ENCODE measurements around the gene EPB41. TPM values are rescaled to one million over a fixed set of nuclear protein-coding genes. Genes with fewer than 3 reads are reported as not detected.
"Not testable (repeated sequence)": the region's sequence is repeated elsewhere in the genome, so short reads cannot be mapped to it uniquely, and the experiment has no call there.

Gene EPB41
- total RNA-seq, 2 experiments from 2014 or later: 163 to 198 TPM

DNA sequence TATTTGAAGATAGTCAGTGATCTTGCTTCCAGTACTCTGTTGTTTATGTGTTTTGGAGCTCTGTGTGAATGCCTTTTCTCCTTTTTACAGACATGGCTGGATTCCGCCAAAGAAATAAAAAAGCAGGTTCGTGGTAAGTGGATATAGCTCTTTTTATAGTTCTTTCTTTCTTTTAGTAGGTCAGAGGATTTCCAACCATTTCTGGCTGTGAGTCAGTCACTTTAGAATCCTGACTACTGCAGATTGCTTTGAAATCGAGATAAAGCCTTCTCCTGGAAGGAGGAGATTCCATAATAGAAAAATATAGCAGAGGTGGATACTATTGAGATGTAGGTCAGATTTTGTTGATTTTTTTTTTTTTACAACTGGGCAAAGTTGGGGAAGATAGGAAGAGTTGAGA lies 97.4 kb downstream of the EPB41 start:
- no peak overlapping the region for H3K27ac Mint-ChIP-seq
- H3K4me3 Mint-ChIP-seq: no peak overlapping the region
- no peaks in the 10 kb centered on the region for H3K27me3 Mint-ChIP-seq
- ChIA-PET POLR2A (interaction anchor here (0.6 kb wide), 1 partner anchor 9 kb away, joined by 14 read pairs; no protein-coding TSS in a partner anchor), CTCF (interaction anchor here (0.6 to 1.3 kb wide), 4 partner anchors 37 to 291 kb away, joined by 3 read pairs; no protein-coding TSS in a partner anchor)
- H3K4me1 Mint-ChIP-seq: no peaks in the 10 kb centered on the region
- H3K36me3 Mint-ChIP-seq (ENCODE audit: low read depth): peaks cover 25% of the 10 kb centered on the region
- H3K9me3 Mint-ChIP-seq: no peaks in the 10 kb centered on the region
- no peak for DNase-seq

DNA sequence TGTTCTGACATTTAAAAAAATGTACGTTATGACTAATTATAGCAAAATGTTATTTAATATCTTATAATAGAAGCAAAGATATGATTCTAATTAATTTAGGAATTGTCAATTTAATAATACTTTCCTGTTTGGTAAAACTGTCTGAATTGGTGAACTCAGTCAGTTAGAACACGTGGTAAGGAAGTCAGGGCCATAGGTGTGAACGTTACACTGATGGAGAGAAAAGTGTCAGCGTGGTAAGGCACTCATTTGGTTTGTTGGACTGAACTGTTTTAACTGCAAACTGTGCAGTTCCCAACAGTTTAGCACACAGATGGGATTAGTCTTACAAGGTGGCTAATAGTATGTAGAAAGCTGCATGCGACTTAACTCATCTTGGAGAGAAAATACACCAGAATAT lies 102.9 kb downstream of the EPB41 start:
- Mint-ChIP-seq H3K9me3 (no peaks in the 10 kb centered on the region), H3K4me1 (no peaks in the 10 kb centered on the region), H3K27ac (no peak overlapping the region), H3K36me3 (ENCODE audit: low read depth) (peaks cover 22% of the 10 kb centered on the region), H3K27me3 (no peaks in the 10 kb centered on the region), H3K4me3 (no peak overlapping the region)
- no peak for DNase-seq
- CTCF ChIA-PET: no interaction called here
- POLR2A ChIA-PET: no interaction called here

DNA sequence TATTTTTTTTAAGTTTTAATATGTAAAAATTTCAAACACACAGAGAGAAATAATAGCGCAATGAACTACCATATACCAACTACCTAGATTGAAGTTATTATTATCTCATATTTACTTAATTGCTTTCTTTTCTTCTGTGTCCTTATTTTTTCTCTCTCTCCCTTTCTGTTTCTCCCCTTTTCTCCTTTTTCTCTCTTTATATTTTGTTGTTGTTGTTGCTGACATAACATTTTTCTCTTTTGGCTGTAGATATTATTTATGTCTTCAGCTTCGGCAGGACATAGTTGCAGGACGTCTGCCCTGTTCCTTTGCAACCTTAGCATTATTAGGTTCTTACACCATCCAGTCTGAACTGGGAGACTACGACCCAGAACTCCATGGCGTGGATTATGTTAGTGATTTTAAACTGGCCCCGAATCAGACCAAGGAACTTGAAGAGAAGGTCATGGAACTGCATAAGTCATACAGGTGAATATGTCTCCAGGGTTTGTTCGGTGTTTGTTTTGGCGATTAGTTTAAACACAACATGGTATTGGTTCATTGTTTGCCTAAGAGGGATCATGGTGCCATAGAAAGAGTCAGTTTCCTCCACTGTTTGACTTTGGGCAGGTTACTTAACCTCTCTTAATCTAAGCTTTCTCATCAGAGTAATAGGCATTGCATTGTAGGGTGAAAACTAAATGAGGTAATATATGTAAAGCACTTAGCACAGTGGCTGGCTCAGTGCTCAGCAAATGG lies 103.8 kb downstream of the EPB41 start:
- ChIA-PET CTCF (interaction anchor here (0.5 to 1.5 kb wide), 3 partner anchors 12 to 248 kb away, joined by 3 to 6 read pairs (median 3); no protein-coding TSS in a partner anchor), POLR2A (no interaction called here)
- Mint-ChIP-seq H3K27ac (no peak overlapping the region), H3K9me3 (no peaks in the 10 kb centered on the region), H3K27me3 (no peaks in the 10 kb centered on the region), H3K4me1 (no peaks in the 10 kb centered on the region), H3K36me3 (ENCODE audit: low read depth) (peaks cover 22% of the 10 kb centered on the region), H3K4me3 (no peak overlapping the region)
- no peak for DNase-seq

DNA sequence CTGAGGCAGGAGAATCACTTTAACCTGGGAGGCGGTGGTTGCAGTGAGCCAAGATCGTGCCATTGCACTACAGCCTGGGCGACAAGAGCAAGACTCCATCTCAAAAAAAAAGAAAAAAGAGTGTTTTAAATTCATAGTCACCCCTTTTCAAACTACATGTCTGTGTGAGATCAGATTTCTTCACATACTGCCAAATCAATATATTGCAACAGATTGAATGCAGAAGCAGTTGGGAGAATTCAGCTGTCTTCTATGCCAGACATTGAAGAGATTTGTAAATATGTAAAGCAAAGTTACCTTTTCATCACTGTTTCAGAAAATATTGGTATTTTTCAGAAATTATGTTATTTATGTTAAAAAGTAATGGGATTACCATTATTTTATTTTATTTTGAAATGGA lies 108.3 kb downstream of the EPB41 start:
- H3K27me3 Mint-ChIP-seq: no peaks in the 10 kb centered on the region
- H3K9me3 Mint-ChIP-seq: no peaks in the 10 kb centered on the region
- no peak overlapping the region for H3K4me3 Mint-ChIP-seq
- ChIA-PET POLR2A (no interaction called here), CTCF (interaction anchor here (1.7 kb wide), 1 partner anchor 12 kb away, joined by 5 read pairs; no protein-coding TSS in a partner anchor)
- H3K4me1 Mint-ChIP-seq: no peaks in the 10 kb centered on the region
- H3K36me3 Mint-ChIP-seq (ENCODE audit: low read depth): peaks cover 27% of the 10 kb centered on the region
- DNase-seq: no peak
- no peak overlapping the region for H3K27ac Mint-ChIP-seq

DNA sequence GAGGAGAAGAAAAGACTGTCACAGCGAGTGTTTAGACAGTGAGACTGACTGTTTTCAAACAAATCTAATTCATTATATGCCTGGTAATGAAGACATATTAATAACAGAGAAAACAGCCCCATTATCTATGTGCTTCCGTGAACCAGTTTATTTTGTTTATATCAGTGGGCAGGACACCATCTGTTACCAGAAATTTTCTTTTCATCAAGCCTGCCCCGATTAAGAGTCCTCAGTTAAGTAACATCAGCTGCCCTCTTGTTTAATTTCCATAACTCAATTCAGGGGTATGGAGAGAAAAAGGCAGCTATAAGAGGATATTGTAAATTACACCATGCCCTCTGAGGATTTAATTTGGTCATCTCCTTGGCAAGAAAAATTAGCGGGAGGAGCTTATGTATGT lies 115.3 kb downstream of the EPB41 start:
- POLR2A ChIA-PET: no interaction called here
- no peak overlapping the region for H3K27ac Mint-ChIP-seq
- DNase-seq: no peak
- no peaks in the 10 kb centered on the region for H3K4me1 Mint-ChIP-seq
- H3K27me3 Mint-ChIP-seq: no peaks in the 10 kb centered on the region
- CTCF ChIA-PET: interaction anchor here (0.6 to 1.6 kb wide), 6 partner anchors 8 to 148 kb away, joined by 3 to 6 read pairs (median 4); no protein-coding TSS in a partner anchor
- H3K4me3 Mint-ChIP-seq: no peak overlapping the region
- H3K9me3 Mint-ChIP-seq: no peaks in the 10 kb centered on the region
- peaks cover 29% of the 10 kb centered on the region for H3K36me3 Mint-ChIP-seq (ENCODE audit: low read depth)

DNA sequence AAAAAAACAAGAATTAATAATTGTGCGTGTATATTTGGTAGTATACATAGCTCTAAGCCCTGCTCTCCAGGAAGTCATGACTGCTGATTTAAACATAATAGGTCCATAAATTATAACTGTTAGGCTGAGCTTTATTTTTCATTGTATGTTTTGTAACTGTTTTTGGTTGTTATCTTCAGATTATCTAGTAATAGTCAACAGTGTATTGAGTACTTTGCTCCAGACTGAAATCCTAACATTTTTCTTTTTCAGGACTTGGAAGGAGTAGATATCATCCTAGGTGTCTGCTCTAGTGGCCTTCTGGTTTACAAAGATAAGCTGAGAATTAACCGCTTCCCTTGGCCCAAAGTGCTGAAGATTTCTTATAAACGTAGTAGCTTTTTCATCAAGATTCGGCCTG lies 118.5 kb downstream of the EPB41 start:
- H3K9me3 Mint-ChIP-seq: no peaks in the 10 kb centered on the region
- no peaks in the 10 kb centered on the region for H3K4me1 Mint-ChIP-seq
- no peak overlapping the region for H3K27ac Mint-ChIP-seq
- ChIA-PET CTCF (interaction anchor here (0.6 to 5.2 kb wide), 8 partner anchors 8 to 191 kb away, joined by 3 to 23 read pairs (median 5); partner anchors contain the start of gene EPB41), POLR2A (no interaction called here)
- no peak overlapping the region for H3K4me3 Mint-ChIP-seq
- H3K36me3 Mint-ChIP-seq (ENCODE audit: low read depth): peaks cover 36% of the 10 kb centered on the region
- DNase-seq: no peak
- no peaks in the 10 kb centered on the region for H3K27me3 Mint-ChIP-seq

DNA sequence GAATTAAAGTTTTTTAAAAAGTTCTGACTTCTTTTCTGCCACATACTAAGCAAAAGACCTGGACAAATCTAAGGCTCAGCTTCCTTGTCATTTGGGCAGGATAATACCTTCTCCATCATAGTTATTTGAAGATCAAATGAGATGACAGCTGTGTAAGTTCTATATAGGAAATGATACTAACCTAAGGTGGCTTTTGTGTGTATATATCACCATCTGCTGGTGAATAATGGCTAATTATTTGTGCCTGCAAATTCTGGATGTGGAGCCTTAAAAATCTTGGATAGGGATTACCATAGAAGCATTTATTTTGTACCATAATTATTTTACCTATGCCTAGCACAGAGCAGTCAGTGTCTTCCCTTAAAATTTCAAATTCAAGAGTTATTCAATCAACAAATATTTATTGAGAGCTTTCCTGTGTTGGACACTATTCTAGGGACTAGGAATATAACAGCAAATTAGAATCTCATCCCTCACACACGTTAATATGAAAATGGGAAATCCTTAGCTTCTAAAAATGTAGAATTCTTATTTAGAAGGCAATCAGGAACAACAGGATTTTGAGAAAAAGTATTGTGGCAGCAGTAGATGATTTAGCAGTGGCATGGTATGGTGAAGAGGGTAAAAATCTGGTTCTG lies 119.6 kb downstream of the EPB41 start:
- Mint-ChIP-seq H3K4me1 (no peaks in the 10 kb centered on the region), H3K27me3 (no peaks in the 10 kb centered on the region), H3K36me3 (ENCODE audit: low read depth) (peaks cover 38% of the 10 kb centered on the region), H3K27ac (no peak overlapping the region), H3K4me3 (no peak overlapping the region), H3K9me3 (no peaks in the 10 kb centered on the region)
- CTCF ChIA-PET: interaction anchor here (0.8 to 5.2 kb wide), 8 partner anchors 12 to 168 kb away, joined by 4 to 23 read pairs (median 5); partner anchors contain the start of gene EPB41
- POLR2A ChIA-PET: no interaction called here
- peak; percentile 10 for DNase-seq

DNA sequence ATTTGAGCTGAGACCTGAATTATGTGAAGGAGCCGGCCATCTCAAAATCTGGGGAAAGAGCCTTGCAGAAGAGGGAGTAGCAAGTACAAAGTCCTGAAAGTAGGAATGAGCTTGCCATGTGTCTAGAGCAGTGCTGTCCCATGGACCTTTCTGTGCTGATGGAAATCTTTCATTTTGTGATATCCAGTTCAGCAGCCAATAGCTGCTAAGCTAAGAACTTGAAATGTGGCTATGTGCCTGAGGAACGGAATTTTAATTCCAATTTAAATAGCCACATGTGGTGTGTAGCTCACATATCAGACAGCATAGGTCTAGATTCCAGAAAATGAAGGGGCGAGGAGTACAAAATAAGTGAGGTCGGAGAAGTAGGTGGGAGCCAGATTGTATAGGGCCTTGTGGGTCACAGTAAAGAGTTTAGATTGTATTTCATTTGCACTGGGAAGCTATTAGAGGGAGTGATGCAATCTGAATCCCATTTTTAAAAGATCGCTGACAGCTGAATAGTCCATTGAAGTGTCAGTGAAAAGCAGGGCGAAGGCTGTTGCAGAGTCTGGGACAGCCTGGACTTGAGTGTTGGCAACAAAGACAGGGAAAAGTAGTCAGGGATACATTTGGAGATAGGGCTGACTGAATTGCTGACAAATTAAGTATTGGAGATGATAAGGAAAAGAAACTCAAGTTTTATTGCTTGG lies 129.1 kb downstream of the EPB41 start:
- Mint-ChIP-seq H3K9me3 (no peaks in the 10 kb centered on the region), H3K4me1 (no peaks in the 10 kb centered on the region), H3K4me3 (no peak overlapping the region), H3K27me3 (no peaks in the 10 kb centered on the region), H3K27ac (no peak overlapping the region), H3K36me3 (ENCODE audit: low read depth) (peaks cover 28% of the 10 kb centered on the region)
- ChIA-PET POLR2A (no interaction called here), CTCF (interaction anchor here (0.7 to 1.3 kb wide), 4 partner anchors 13 to 161 kb away, joined by 3 to 5 read pairs (median 4); partner anchors contain the start of gene EPB41)
- no peak for DNase-seq

DNA sequence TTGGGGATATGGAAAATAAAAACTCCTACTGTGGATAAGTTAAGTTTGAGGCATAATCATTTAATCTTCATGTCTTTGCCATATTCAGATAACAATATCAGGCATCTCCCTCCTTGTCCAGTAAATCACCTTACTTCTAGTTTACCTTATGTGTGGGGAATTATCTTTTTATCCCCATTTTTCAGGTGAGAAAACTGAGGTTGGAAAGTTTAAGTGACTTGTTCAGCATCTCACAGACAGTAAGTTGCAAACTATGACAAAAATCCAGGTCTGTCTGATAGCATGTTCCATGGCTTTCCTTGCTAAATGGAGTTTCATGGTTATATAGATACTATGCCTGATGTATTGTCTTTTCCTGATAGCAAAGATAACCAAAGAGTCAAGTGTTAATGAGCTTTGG lies 129.6 kb downstream of the EPB41 start:
- POLR2A ChIA-PET: no interaction called here
- H3K27me3 Mint-ChIP-seq: no peaks in the 10 kb centered on the region
- CTCF ChIA-PET: interaction anchor here (0.8 to 1.3 kb wide), 3 partner anchors 8 to 159 kb away, joined by 3 to 5 read pairs (median 4); no protein-coding TSS in a partner anchor
- no peaks in the 10 kb centered on the region for H3K4me1 Mint-ChIP-seq
- DNase-seq: no peak
- no peak overlapping the region for H3K27ac Mint-ChIP-seq
- peaks cover 26% of the 10 kb centered on the region for H3K36me3 Mint-ChIP-seq (ENCODE audit: low read depth)
- no peaks in the 10 kb centered on the region for H3K9me3 Mint-ChIP-seq
- no peak overlapping the region for H3K4me3 Mint-ChIP-seq

DNA sequence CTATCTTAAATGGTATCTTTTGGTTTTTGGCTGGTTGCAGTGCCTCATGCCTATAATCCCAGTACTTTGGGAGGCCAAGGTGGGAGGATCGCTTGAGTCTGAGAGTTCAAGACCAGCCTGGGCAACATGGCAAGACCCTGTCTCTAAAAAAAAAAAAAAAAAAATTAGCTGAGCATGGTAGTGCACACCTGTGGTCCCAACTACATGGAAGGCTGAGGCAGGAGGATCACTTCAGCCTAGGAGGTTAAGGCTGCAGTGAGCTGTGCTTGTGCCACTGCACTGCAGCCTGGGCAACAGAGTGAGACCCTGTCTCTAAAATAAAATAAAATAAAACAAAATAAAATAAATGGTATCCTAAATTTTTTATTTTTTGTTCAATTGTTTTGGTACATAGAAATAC lies 131.3 kb downstream of the EPB41 start:
- H3K27ac Mint-ChIP-seq, H3K9me3 Mint-ChIP-seq, POLR2A ChIA-PET, H3K27me3 Mint-ChIP-seq, H3K4me3 Mint-ChIP-seq, H3K4me1 Mint-ChIP-seq, DNase-seq: not testable (repeated sequence)
- CTCF ChIA-PET: interaction anchor here (0.6 kb wide), 1 partner anchor 11 kb away, joined by 3 read pairs; no protein-coding TSS in a partner anchor
- H3K36me3 Mint-ChIP-seq (ENCODE audit: low read depth): peaks cover 22% of the 10 kb centered on the region

DNA sequence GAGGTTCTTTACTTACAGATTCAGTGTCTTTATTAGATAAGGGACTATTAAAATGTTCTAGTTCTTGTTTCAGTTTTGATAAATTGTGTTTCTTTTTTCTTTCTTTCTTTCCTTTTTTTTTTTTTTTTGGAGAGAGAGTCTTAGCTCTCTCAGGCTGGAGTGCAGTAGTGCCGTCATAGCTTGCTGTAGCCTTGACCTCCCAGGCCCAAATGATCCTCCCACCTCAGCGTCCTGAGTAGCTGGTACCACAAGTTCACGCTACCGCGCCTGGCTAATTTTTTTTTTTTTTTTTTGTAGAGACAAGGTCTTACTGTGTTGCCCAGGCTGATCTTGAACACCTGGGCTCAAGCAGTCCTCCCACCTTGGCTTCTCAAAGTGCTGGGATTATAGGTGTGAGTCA lies 132.8 kb downstream of the EPB41 start:
- no peak for DNase-seq
- H3K9me3 Mint-ChIP-seq: no peaks in the 10 kb centered on the region
- no peaks in the 10 kb centered on the region for H3K27me3 Mint-ChIP-seq
- H3K4me1 Mint-ChIP-seq: no peaks in the 10 kb centered on the region
- CTCF ChIA-PET: interaction anchor here (0.6 to 1.4 kb wide), 4 partner anchors 11 to 123 kb away, joined by 3 to 5 read pairs (median 4); no protein-coding TSS in a partner anchor
- no peak overlapping the region for H3K27ac Mint-ChIP-seq
- peaks cover 13% of the 10 kb centered on the region for H3K36me3 Mint-ChIP-seq (ENCODE audit: low read depth)
- POLR2A ChIA-PET: no interaction called here
- H3K4me3 Mint-ChIP-seq: no peak overlapping the region

DNA sequence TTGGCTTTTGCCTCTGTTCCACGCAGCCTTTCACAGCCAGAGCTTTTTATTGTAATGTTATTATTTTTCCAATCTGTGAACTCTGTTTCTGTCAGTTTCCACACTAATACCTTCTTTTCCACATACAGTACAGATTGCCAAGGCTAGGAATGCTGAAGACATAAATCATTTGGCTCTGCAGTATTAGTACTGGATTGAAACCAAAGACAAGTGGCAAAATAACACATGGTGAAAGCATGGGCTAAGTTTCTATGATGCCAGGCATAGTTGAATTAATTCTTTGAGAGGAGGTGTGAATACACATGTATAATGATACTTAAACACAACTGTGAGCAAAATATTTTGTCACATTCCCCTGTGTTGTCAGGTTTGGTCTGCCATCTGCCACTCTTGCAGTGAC lies 135.8 kb downstream of the EPB41 start:
- no peak for DNase-seq
- Mint-ChIP-seq H3K4me3 (no peak overlapping the region), H3K4me1 (no peaks in the 10 kb centered on the region), H3K27ac (no peak overlapping the region), H3K9me3 (no peaks in the 10 kb centered on the region), H3K27me3 (no peaks in the 10 kb centered on the region), H3K36me3 (ENCODE audit: low read depth) (peaks cover 17% of the 10 kb centered on the region)
- POLR2A ChIA-PET: no interaction called here
- CTCF ChIA-PET: interaction anchor here (0.6 to 1.1 kb wide), 3 partner anchors 11 to 171 kb away, joined by 3 to 5 read pairs (median 3); no protein-coding TSS in a partner anchor

DNA sequence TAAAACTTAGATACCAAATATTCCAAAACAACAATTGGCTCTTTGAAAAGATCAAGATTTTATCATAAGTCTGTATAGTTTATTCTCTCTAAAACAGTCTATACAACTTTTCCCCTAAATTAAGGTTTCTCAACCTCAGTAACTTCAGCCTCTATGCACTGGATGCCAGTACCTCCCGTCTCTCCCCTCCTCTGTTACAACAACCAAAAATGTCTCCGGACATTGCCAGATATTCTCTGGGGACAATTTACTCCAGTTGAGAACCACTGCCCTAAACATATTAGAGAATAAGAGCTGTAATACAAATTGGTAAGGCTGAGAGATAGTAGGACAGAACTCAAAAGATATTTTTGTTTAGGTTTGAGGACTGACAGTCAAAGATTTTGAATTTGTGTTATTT lies 137.7 kb downstream of the EPB41 start:
- POLR2A ChIA-PET: no interaction called here
- no peaks in the 10 kb centered on the region for H3K27me3 Mint-ChIP-seq

More for the DNA sequence above, 137.7 kb downstream of the EPB41 start:
- CTCF ChIA-PET: no interaction called here
- Mint-ChIP-seq H3K4me3 (no peak overlapping the region), H3K36me3 (ENCODE audit: low read depth) (peaks cover 15% of the 10 kb centered on the region), H3K4me1 (no peaks in the 10 kb centered on the region), H3K27ac (no peak overlapping the region), H3K9me3 (no peaks in the 10 kb centered on the region)
- DNase-seq: no peak
